HCT116 (cell line): ENCODE measurements around the gene SOX30. TPM values are rescaled to one million over a fixed set of nuclear protein-coding genes. Genes with fewer than 3 reads are reported as not detected.

Source experiments
- ATAC-seq: fragments of 200-7000 bp; cut with Tn5 transposase; 2 replicates; pipeline ENCODE4 v1.9.1; 2020; ENCODE audit warnings: mild to moderate bottlenecking, moderate library complexity
- BruUV-seq: library from RNA; stranded (reverse); fragments of 400-500 nt; replicated peaks from 2 replicates; lab custom pipeline; 2021; lab: Mats Ljungman, UMichigan
- CTCF ChIA-PET: fragments of 300-600 bp; sonication (Branson Sonifier 250); formaldehyde crosslinking; loops from one replicate; lab custom pipeline; 2021; ENCODE audit warnings: antibody characterized with exemption; lab: Charles Lee
- POLR2A ChIA-PET: fragments of 300-600, 350-600 bp; sonication (Branson Sonifier 250); formaldehyde crosslinking; loops from one replicate; lab custom pipeline; 2021; ENCODE audit warnings: antibody characterized with exemption; lab: Charles Lee
- RAD21 ChIA-PET, 2 experiments: fragments of 300-600 bp; sonication (Branson Sonifier 250); formaldehyde crosslinking; loops; one replicate each; lab custom pipeline; 2023; ENCODE audit warnings: low total read pairs in 2 of 2; ENCODE audit not compliant: uncharacterized antibody in 2 of 2, unreplicated experiment in 2 of 2, low non-redundant PET in 1 of 2; lab: Charles Lee
- DNase-seq: peaks from one replicate; pipeline ENCODE4 v3.0.0-alpha.2; 2010; ENCODE audit warnings: low read depth, low spot score
- H2AFZ ChIP-seq: fragments of 200-600 bp; shearing (Covaris generic), sonication (generic); 2 replicates; pipeline ENCODE4 v1.6.1; 2017; ENCODE audit warnings: low read depth, mixed run types, mixed read lengths, antibody characterized with exemption, low read length; ENCODE audit not compliant: poor library complexity, severe bottlenecking
- H3K27ac ChIP-seq: 2 replicates; pipeline ENCODE4 v1.5.1; 2012; ENCODE audit warnings: low read depth, low read length
- H3K27me3 ChIP-seq: fragments of 200-600 bp; sonication (generic); 2 replicates; pipeline ENCODE4 v1.6.1; 2016; ENCODE audit warnings: mixed run types, low read length, mixed read lengths; ENCODE audit not compliant: insufficient read depth
- H3K36me3 ChIP-seq, 2 experiments: fragments of 200-500 bp in 1 of 2; fragments of 200-600 bp in 1 of 2; sonication (Bioruptor generic) in 1 of 2; sonication (generic) in 1 of 2; 2 replicates each; pipeline versions ENCODE4 v1.5.1 to v1.6.1; 2014 to 2016; ENCODE audit warnings: low read length in 2 of 2, inconsistent platforms in 1 of 2, mixed read lengths in 1 of 2, mixed run types in 1 of 2; ENCODE audit not compliant: insufficient read depth in 2 of 2, control insufficient read depth in 1 of 2
- H3K4me1 ChIP-seq, 2 experiments: fragments of 200-600 bp in 1 of 2; sonication (generic) in 1 of 2; 2 replicates each; pipeline versions ENCODE4 v1.5.1 to v1.6.1; 2012 to 2017; ENCODE audit warnings: low read length in 2 of 2, inconsistent platforms in 1 of 2, mild to moderate bottlenecking in 1 of 2, mixed read lengths in 1 of 2, mixed run types in 1 of 2, moderate library complexity in 1 of 2; ENCODE audit not compliant: insufficient read depth in 2 of 2, control insufficient read depth in 1 of 2
- H3K4me2 ChIP-seq: fragments of 200-600 bp; sonication (generic); 2 replicates; pipeline ENCODE4 v1.6.1; 2017; ENCODE audit warnings: mixed run types, low read length, mixed read lengths
- H3K4me3 ChIP-seq, 2 experiments: fragments of 200-600 bp in 1 of 2; sonication (generic) in 1 of 2; replicated peaks in 1 of 2; 2 replicates each; pipeline ENCODE4 v1.5.1; 2011 to 2016; ENCODE audit warnings: low read length in 2 of 2, control low read depth in 1 of 2, low read depth in 1 of 2, mild to moderate bottlenecking in 1 of 2, mixed read lengths in 1 of 2, mixed run types in 1 of 2
- H3K79me2 ChIP-seq: fragments of 200-600 bp; sonication (generic); 2 replicates; pipeline ENCODE4 v1.6.1; 2017; ENCODE audit warnings: mild to moderate bottlenecking, mixed run types, low read length, moderate library complexity, mixed read lengths; ENCODE audit not compliant: insufficient read depth
- H3K9ac ChIP-seq: fragments of 200-600 bp; sonication (generic); 2 replicates; pipeline ENCODE4 v1.6.1; 2016; ENCODE audit warnings: low read length, mixed read lengths
- H3K9me2 ChIP-seq: fragments of 200-600 bp; sonication (generic), shearing (Covaris generic); 2 replicates; pipeline ENCODE4 v1.6.1; 2017; ENCODE audit warnings: mixed run types, mild to moderate bottlenecking, moderate library complexity; ENCODE audit not compliant: insufficient read depth
- H3K9me3 ChIP-seq, 2 experiments: fragments of 200-500 bp in 1 of 2; fragments of 200-600 bp in 1 of 2; sonication (Bioruptor generic) in 1 of 2; sonication (generic) in 1 of 2; 2 replicates each; pipeline ENCODE4 v1.6.1; 2014 to 2017; ENCODE audit warnings: low read length in 2 of 2, mixed read lengths in 2 of 2, inconsistent platforms in 1 of 2, low read depth in 1 of 2, mild to moderate bottlenecking in 1 of 2, mixed run types in 1 of 2, moderate library complexity in 1 of 2; ENCODE audit not compliant: control insufficient read depth in 1 of 2, insufficient read depth in 1 of 2
- H4K20me1 ChIP-seq: fragments of 200-600 bp; sonication (generic), shearing (Covaris generic); 2 replicates; pipeline ENCODE4 v1.6.1; 2017; ENCODE audit warnings: mixed run types, mild to moderate bottlenecking, moderate library complexity; ENCODE audit not compliant: insufficient read depth
- CBX3 ChIP-seq: IDR thresholded peaks from 2 replicates; pipeline ENCODE4 v1.6.1; 2012; ENCODE audit warnings: low read depth
- CEBPB ChIP-seq: IDR thresholded peaks from 2 replicates; pipeline ENCODE4 v1.6.1; 2012; ENCODE audit warnings: low read depth
- CTCF ChIP-seq, 3 experiments: fragments of 200-600 bp in 1 of 3; sonication (generic) in 1 of 3; IDR thresholded peaks in 2 of 3; conservative IDR thresholded peaks in 1 of 3; 2 replicates each; pipeline ENCODE4 v1.5.1; 2012 to 2017; ENCODE audit warnings: low read depth in 2 of 3, low read length in 2 of 3, antibody characterized with exemption in 1 of 3, borderline replicate concordance in 1 of 3, control low read depth in 1 of 3, mild to moderate bottlenecking in 1 of 3, mixed read lengths in 1 of 3, mixed run types in 1 of 3, moderate library complexity in 1 of 3; ENCODE audit not compliant: insufficient read depth in 1 of 3
- ELF1 ChIP-seq: IDR thresholded peaks from 2 replicates; pipeline ENCODE4 v1.6.1; 2012; ENCODE audit warnings: low read depth, borderline replicate concordance
- POLR2AphosphoS5 ChIP-seq: IDR thresholded peaks from 2 replicates; pipeline ENCODE4 v1.6.1; 2011; ENCODE audit warnings: mild to moderate bottlenecking, low read depth, low read length, moderate library complexity
- SIN3A ChIP-seq: IDR thresholded peaks from 2 replicates; pipeline ENCODE4 v1.6.1; 2012; ENCODE audit warnings: low read depth
- SP1 ChIP-seq: IDR thresholded peaks from 2 replicates; pipeline ENCODE4 v1.6.1; 2012; ENCODE audit warnings: low read depth
- SRF ChIP-seq: IDR thresholded peaks from 2 replicates; pipeline ENCODE4 v1.6.1; 2012; ENCODE audit warnings: low read depth
- YY1 ChIP-seq: IDR thresholded peaks from 2 replicates; pipeline ENCODE4 v1.6.1; 2011; ENCODE audit warnings: low read length, low read depth, moderate library complexity, mild to moderate bottlenecking; ENCODE audit not compliant: insufficient replicate concordance; ENCODE audit errors: extremely low read depth
- ZFX ChIP-seq: fragments of 450-650 bp; IDR thresholded peaks from 2 replicates; pipeline ENCODE4 v1.6.1; 2017
- ZNF274 ChIP-seq: fragments of 200-500 bp; sonication (Bioruptor generic); IDR thresholded peaks from 2 replicates; pipeline ENCODE4 v1.6.1; 2014; ENCODE audit warnings: mild to moderate bottlenecking, low read depth, low read length, inconsistent platforms
- intact Hi-C: fragments of 100-400 bp; cut with micrococcal nuclease; formaldehyde crosslinking; loops from 2 replicates; pipeline ENCODE4 v1.10.0; 2022
- total RNA-seq: library from RNA; stranded (reverse); gene quantifications from one replicate; pipeline ENCODE4 v1.2.1, GENCODE V29; 2021; ENCODE audit not compliant: unreplicated experiment

Gene SOX30
- total RNA-seq, 1 experiment from 2014 or later = 0.27 TPM

DNA sequence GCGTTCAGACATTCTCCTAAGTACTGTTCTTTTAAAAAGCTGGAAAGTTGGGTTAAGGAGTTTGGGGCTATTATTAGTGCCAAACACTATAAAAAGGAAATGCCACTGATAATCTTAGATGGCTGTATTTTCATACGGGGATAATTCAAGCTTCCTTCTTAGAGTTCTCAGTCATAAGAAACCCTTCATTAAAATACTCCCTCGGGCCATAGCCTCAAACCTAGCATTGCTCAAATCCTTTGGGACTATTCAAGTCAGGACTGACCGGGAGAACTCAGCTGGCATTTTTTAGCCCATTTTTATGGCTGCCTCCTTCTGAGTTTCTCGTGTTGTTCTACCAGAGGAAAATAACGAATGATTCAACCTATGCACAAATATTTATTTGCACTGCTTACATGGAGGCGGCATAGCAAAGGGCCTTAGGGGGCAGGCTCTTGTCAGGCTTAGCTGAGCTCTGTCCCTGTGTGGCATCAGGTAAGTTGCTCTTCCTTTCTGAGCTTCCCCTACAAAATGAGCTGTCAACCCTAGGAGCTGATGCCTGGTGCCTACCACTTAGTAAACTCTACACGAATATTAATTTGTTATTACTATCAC, 43.2 kb downstream of the SOX30 start:
- no peaks in the 10 kb centered on the region for H3K36me3 ChIP-seq
- no peaks in the 10 kb centered on the region for H3K27me3 ChIP-seq
- H3K4me2 ChIP-seq = no peak overlapping the region
- no peaks in the 10 kb centered on the region for H4K20me1 ChIP-seq
- no TSS peak for BruUV-seq
- H3K9me2 ChIP-seq = no peaks in the 10 kb centered on the region
- H3K27ac ChIP-seq = no peak overlapping the region
- ChIA-PET CTCF (no interaction called here), POLR2A (no interaction called here), RAD21 (no interaction called here)
- no peaks in the 10 kb centered on the region for H3K79me2 ChIP-seq
- DNase-seq (no peak), ATAC-seq (no peak)
- intact Hi-C loops = no loop called here
- H3K4me1 ChIP-seq = peaks cover 26 to 64% of the 10 kb centered on the region in 2 experiments
- no peaks in the 10 kb centered on the region for H3K9me3 ChIP-seq
- H2AFZ ChIP-seq = peak overlapping the region; percentile 17
- TF ChIP-seq CBX3 (no peak), CEBPB (no peak), SRF (no peak), SIN3A (no peak), POLR2AphosphoS5 (no peak), YY1 (no peak), ZNF274 (no peak), ZFX (no peak), CTCF (IDR thresholded peaks at IDR 0.05 in 2 of 3, conservative IDR thresholded peaks at IDR 0.05 in 1 of 3; ENCODE audit: borderline replicate concordance in 1 of 3, insufficient read depth in 1 of 3, low read depth in 2 of 3, low read length in 2 of 3) (no peak), SP1 (no peak), ELF1 (no peak)
- H3K9ac ChIP-seq = no peak overlapping the region
- no peak overlapping the region for H3K4me3 ChIP-seq
